HUES64 (cell line): ENCODE measurements around the gene BCL11B.

ENCODE experiments used
- H3K27ac ChIP-seq: 2 replicates; pipeline ENCODE4 v1.7.0; 2013; ENCODE audit warnings: low read depth, low read length, inconsistent platforms
- H3K27me3 ChIP-seq: 2 replicates; pipeline ENCODE4 v1.6.1; 2013; ENCODE audit warnings: mild to moderate bottlenecking, low read length; ENCODE audit not compliant: insufficient read depth
- H3K36me3 ChIP-seq: 2 replicates; pipeline ENCODE4 v1.6.1; 2013; ENCODE audit warnings: mild to moderate bottlenecking, low read length; ENCODE audit not compliant: insufficient read depth
- H3K4me1 ChIP-seq: 2 replicates; pipeline ENCODE4 v1.6.1; 2013; ENCODE audit warnings: mild to moderate bottlenecking, low read length, moderate library complexity; ENCODE audit not compliant: insufficient read depth
- H3K4me3 ChIP-seq: 2 replicates; pipeline ENCODE4 v1.5.1; 2013; ENCODE audit warnings: mild to moderate bottlenecking, low read length, moderate library complexity
- H3K9ac ChIP-seq: 2 replicates; pipeline ENCODE4 v1.6.1; 2013; ENCODE audit warnings: mild to moderate bottlenecking, low read depth, low read length
- H3K9me3 ChIP-seq: 2 replicates; pipeline ENCODE4 v1.6.1; 2013; ENCODE audit warnings: low read depth, low read length; ENCODE audit not compliant: insufficient read depth
- WGBS: fragments of 150-250, 120-280 bp; methylation state at CpG from one replicate; pipeline ENCODE4 v1.1.7; 2013; ENCODE audit warnings: missing lambda C conversion rate; 5-methylcytosine and 5-hydroxymethylcytosine counted together

Gene BCL11B

GRCh38 chr14:99212646-99213045 lies 59.4 kb downstream of the BCL11B start:
- no peaks in the 10 kb centered on the region for H3K9me3 ChIP-seq
- no peak overlapping the region for H3K27ac ChIP-seq
- 92% methylated on average over 3 of the region's 3 CpGs for WGBS
- H3K4me1 ChIP-seq = no peaks in the 10 kb centered on the region
- H3K27me3 ChIP-seq = no peaks in the 10 kb centered on the region
- no peaks in the 10 kb centered on the region for H3K36me3 ChIP-seq
- no peak overlapping the region for H3K9ac ChIP-seq
- no peak overlapping the region for H3K4me3 ChIP-seq

GRCh38 chr14:99212199-99212598 lies 59.8 kb downstream of the BCL11B start:
- WGBS = 94% methylated on average over 7 of the region's 7 CpGs
- no peaks in the 10 kb centered on the region for H3K4me1 ChIP-seq
- no peaks in the 10 kb centered on the region for H3K36me3 ChIP-seq
- no peaks in the 10 kb centered on the region for H3K27me3 ChIP-seq
- no peak overlapping the region for H3K9ac ChIP-seq
- no peaks in the 10 kb centered on the region for H3K9me3 ChIP-seq
- no peak overlapping the region for H3K4me3 ChIP-seq
- H3K27ac ChIP-seq = no peak overlapping the region

- Histone ChIP-seq H3K27ac (no peak overlapping the region), H3K36me3 (no peaks in the 10 kb centered on the region), H3K9ac (no peak overlapping the region), H3K4me3 (no peak overlapping the region), H3K27me3 (no peaks in the 10 kb centered on the region), H3K4me1 (no peaks in the 10 kb centered on the region), H3K9me3 (no peaks in the 10 kb centered on the region)
- 93% methylated on average over 8 of the region's 9 CpGs for WGBS
These were observed 60.6 kb downstream of the BCL11B start for GRCh38 chr14:99211410-99211809.

- Histone ChIP-seq H3K27me3 (no peaks in the 10 kb centered on the region), H3K4me3 (no peak overlapping the region), H3K9me3 (no peaks in the 10 kb centered on the region), H3K27ac (no peak overlapping the region), H3K36me3 (no peaks in the 10 kb centered on the region), H3K4me1 (no peaks in the 10 kb centered on the region), H3K9ac (no peak overlapping the region)
- WGBS = 94% methylated on average over 8 of the region's 8 CpGs
These were observed 61.7 kb downstream of the BCL11B start for GRCh38 chr14:99210333-99210732.

- Histone ChIP-seq H3K27me3 (no peaks in the 10 kb centered on the region), H3K4me1 (no peaks in the 10 kb centered on the region), H3K4me3 (no peak overlapping the region), H3K36me3 (no peaks in the 10 kb centered on the region), H3K9me3 (no peaks in the 10 kb centered on the region), H3K27ac (no peak overlapping the region), H3K9ac (no peak overlapping the region)
- 93% methylated on average over 7 of the region's 7 CpGs for whole genome bisulfite sequencing
These were observed 62.6 kb downstream of the BCL11B start for GRCh38 chr14:99209409-99209808.

- Histone ChIP-seq H3K9ac (no peak overlapping the region), H3K36me3 (no peaks in the 10 kb centered on the region), H3K27ac (no peak overlapping the region), H3K4me3 (no peak overlapping the region), H3K9me3 (no peaks in the 10 kb centered on the region), H3K4me1 (no peaks in the 10 kb centered on the region), H3K27me3 (no peaks in the 10 kb centered on the region)
- WGBS = 92% methylated on average over 9 of the region's 9 CpGs
These were observed 63.7 kb downstream of the BCL11B start for GRCh38 chr14:99208318-99208717.

GRCh38 chr14:99207456-99207855 lies 64.5 kb downstream of the BCL11B start:
- Histone ChIP-seq H3K27me3 (no peaks in the 10 kb centered on the region), H3K9me3 (no peaks in the 10 kb centered on the region), H3K27ac (no peak overlapping the region), H3K4me1 (no peaks in the 10 kb centered on the region), H3K36me3 (no peaks in the 10 kb centered on the region), H3K9ac (no peak overlapping the region), H3K4me3 (no peak overlapping the region)
- WGBS = 83% methylated on average over 4 of the region's 4 CpGs

GRCh38 chr14:99206090-99206489 lies 65.9 kb downstream of the BCL11B start:
- WGBS = 89% methylated on average over 4 of the region's 4 CpGs

GRCh38 chr14:99205086-99205688 lies 66.8 kb downstream of the BCL11B start:
- H3K27me3 ChIP-seq = no peaks in the 10 kb centered on the region
- WGBS = 92% methylated on average over 16 of the region's 17 CpGs

More at GRCh38 chr14:99206090-99206489, 65.9 kb downstream of the BCL11B start:
- H3K27me3 ChIP-seq = no peaks in the 10 kb centered on the region
- H3K27ac ChIP-seq = no peak overlapping the region
- H3K4me3 ChIP-seq = no peak overlapping the region
- no peaks in the 10 kb centered on the region for H3K36me3 ChIP-seq
- H3K9ac ChIP-seq = no peak overlapping the region
- no peaks in the 10 kb centered on the region for H3K4me1 ChIP-seq
- H3K9me3 ChIP-seq = no peaks in the 10 kb centered on the region

GRCh38 chr14:99203801-99204200 lies 68.2 kb downstream of the BCL11B start:
- Histone ChIP-seq H3K9ac (no peak overlapping the region), H3K9me3 (no peaks in the 10 kb centered on the region), H3K4me1 (no peaks in the 10 kb centered on the region), H3K27me3 (no peaks in the 10 kb centered on the region), H3K36me3 (no peaks in the 10 kb centered on the region), H3K4me3 (no peak overlapping the region), H3K27ac (no peak overlapping the region)
- WGBS = 95% methylated on average over 8 of the region's 8 CpGs

More at GRCh38 chr14:99205086-99205688, 66.8 kb downstream of the BCL11B start:
- H3K9me3 ChIP-seq = no peaks in the 10 kb centered on the region
- H3K4me1 ChIP-seq = no peaks in the 10 kb centered on the region
- no peak overlapping the region for H3K9ac ChIP-seq
- H3K4me3 ChIP-seq = no peak overlapping the region
- no peak overlapping the region for H3K27ac ChIP-seq
- H3K36me3 ChIP-seq = no peaks in the 10 kb centered on the region

GRCh38 chr14:99203080-99203479 lies 68.9 kb downstream of the BCL11B start:
- no peaks in the 10 kb centered on the region for H3K9me3 ChIP-seq
- no peaks in the 10 kb centered on the region for H3K27me3 ChIP-seq
- no peak overlapping the region for H3K27ac ChIP-seq
- no peak overlapping the region for H3K4me3 ChIP-seq
- H3K4me1 ChIP-seq = no peaks in the 10 kb centered on the region
- H3K36me3 ChIP-seq = no peaks in the 10 kb centered on the region
- H3K9ac ChIP-seq = no peak overlapping the region
- 87% methylated on average over 6 of the region's 6 CpGs for WGBS

GRCh38 chr14:99202516-99202915 lies 69.5 kb downstream of the BCL11B start:
- H3K9me3 ChIP-seq = no peaks in the 10 kb centered on the region
- H3K36me3 ChIP-seq = no peaks in the 10 kb centered on the region
- H3K27me3 ChIP-seq = no peaks in the 10 kb centered on the region
- H3K9ac ChIP-seq = no peak overlapping the region
- H3K27ac ChIP-seq = no peak overlapping the region
- WGBS = 80% methylated on average over 8 of the region's 8 CpGs
- no peaks in the 10 kb centered on the region for H3K4me1 ChIP-seq
- H3K4me3 ChIP-seq = no peak overlapping the region
